Measurements from ENCODE around the gene BANF2. TPM values are rescaled to one million over a fixed set of nuclear protein-coding genes. Genes with fewer than 3 reads are reported as not detected.

The BANF2 gene
- total RNA-seq, 1 donor, result not detected

DNA sequence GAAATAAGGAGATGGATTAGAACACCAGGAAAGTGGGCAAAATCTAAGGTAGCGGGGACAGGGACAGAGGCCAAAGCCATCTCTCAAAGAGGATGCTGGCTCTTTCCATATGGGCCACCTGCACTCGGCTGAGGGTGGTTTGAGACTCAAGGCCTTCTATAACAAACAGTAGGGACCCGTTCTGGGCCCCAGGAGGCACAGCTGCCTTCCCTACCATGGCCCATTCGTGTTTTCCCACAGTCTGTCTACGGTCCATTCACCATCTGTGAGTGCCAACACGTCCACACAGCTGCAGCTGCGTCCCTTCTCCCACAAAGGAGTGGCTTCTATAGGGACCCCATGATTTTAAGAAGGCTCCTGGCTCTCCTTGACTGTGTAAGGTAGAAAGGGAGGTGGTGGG lies 871 bp downstream of the BANF2 start:
- H4K20me1 ChIP-seq (ENCODE audit: insufficient read depth, low read length), result no peaks in the 10 kb centered on the region
- H3K4me2 ChIP-seq (ENCODE audit: insufficient read depth, low read length), result no peak overlapping the region

DNA sequence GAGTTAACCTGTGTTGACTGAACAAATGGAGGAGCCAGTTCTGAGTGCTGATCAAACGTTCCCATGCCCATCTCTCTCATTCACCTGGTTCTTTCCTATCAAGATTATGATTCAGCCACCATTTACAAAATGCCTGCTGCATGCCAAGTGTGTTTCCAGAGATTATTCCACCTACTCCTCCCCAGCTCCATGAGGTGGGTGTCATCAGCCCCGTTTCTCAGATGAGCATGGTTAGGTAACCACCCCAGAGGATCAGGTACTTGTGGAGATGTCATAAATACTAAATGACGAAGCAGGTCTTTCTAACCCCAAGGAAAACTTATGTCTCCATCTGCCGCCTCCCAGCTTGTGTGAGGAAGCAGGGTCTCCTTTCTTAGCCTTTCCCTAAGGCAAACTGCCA lies 2.1 kb downstream of the BANF2 start:
- TF ChIP-seq, protein P1, sequence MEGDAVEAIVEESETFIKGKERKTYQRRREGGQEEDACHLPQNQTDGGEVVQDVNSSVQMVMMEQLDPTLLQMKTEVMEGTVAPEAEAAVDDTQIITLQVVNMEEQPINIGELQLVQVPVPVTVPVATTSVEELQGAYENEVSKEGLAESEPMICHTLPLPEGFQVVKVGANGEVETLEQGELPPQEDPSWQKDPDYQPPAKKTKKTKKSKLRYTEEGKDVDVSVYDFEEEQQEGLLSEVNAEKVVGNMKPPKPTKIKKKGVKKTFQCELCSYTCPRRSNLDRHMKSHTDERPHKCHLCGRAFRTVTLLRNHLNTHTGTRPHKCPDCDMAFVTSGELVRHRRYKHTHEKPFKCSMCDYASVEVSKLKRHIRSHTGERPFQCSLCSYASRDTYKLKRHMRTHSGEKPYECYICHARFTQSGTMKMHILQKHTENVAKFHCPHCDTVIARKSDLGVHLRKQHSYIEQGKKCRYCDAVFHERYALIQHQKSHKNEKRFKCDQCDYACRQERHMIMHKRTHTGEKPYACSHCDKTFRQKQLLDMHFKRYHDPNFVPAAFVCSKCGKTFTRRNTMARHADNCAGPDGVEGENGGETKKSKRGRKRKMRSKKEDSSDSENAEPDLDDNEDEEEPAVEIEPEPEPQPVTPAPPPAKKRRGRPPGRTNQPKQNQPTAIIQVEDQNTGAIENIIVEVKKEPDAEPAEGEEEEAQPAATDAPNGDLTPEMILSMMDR (IDR thresholded peaks at IDR 0.05; ENCODE audit: extremely low read depth, low read depth, low read length), result no peak
- Histone ChIP-seq H2AFZ (ENCODE audit: low read length) (no peak overlapping the region), H3K4me3 (ENCODE audit: insufficient read depth, low read length) (no peak overlapping the region)

More for the DNA sequence above, 871 bp downstream of the BANF2 start:
- TF ChIP-seq, protein P1 (IDR thresholded peaks at IDR 0.05; ENCODE audit: extremely low read depth, low read depth, low read length), result no peak
- Histone ChIP-seq H3K27ac (ENCODE audit: low read depth, low read length) (no peak overlapping the region), H3K79me2 (ENCODE audit: insufficient read depth, low read length) (no peaks in the 10 kb centered on the region), H3K27me3 (ENCODE audit: insufficient read depth, low read length) (peaks cover 3% of the 10 kb centered on the region), H3K36me3 (ENCODE audit: insufficient read depth, low read length) (no peaks in the 10 kb centered on the region), H2AFZ (ENCODE audit: low read length) (no peak overlapping the region), H3K9me3 (ENCODE audit: low read depth, low read length) (no peaks in the 10 kb centered on the region), H3K4me3 (ENCODE audit: insufficient read depth, low read length) (no peak overlapping the region), H3K4me1 (ENCODE audit: insufficient read depth, low read length) (no peaks in the 10 kb centered on the region)
- no peak for DNase-seq (ENCODE audit: insufficient read length, low spot score, missing footprints)

DNA sequence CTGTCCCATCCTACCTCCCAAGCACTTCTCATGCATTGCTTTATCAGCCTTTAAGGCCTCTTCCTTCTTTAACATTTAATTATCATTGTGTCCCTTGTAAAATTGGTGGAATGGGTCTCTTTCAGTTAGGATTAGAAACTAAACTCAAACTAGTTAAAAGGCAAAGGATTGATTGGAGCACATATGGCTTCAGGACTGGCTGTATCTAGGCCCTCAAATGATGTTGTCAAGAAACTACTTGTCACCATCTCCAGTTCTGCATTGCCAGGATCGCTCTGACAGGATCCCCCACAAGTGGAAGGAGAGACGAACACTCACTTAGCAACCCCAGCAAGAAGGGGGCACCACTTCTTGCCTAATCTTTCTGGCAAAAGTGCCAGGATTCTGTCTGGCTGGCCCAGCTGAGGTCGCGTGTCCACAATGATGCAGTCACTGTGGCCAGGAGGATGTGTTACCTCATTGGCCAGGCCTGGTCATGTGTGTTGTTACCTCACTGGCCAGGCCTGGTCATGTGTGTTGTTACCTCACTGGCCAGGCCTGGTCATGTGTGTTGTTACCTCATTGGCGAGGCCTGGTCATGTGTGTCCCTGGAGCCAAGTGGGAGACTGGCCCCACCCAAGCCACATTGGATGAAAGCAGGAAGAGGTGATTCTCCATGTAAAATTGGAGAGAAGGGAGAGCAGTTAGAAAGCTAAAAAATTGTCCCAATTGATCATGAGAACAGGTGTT lies 5.0 kb downstream of the BANF2 start:
- Histone ChIP-seq H3K4me1 (ENCODE audit: insufficient read depth, low read length) (no peaks in the 10 kb centered on the region), H3K4me2 (ENCODE audit: insufficient read depth, low read length) (no peak overlapping the region), H3K79me2 (ENCODE audit: insufficient read depth, low read length) (no peaks in the 10 kb centered on the region), H3K27ac (ENCODE audit: low read depth, low read length) (no peak overlapping the region), H3K4me3 (ENCODE audit: insufficient read depth, low read length) (no peak overlapping the region), H3K36me3 (ENCODE audit: insufficient read depth, low read length) (no peaks in the 10 kb centered on the region), H2AFZ (ENCODE audit: low read length) (no peak overlapping the region), H3K27me3 (ENCODE audit: insufficient read depth, low read length) (no peaks in the 10 kb centered on the region), H4K20me1 (ENCODE audit: insufficient read depth, low read length) (no peaks in the 10 kb centered on the region), H3K9me3 (ENCODE audit: low read depth, low read length) (no peaks in the 10 kb centered on the region)
- TF ChIP-seq, protein P1 (IDR thresholded peaks at IDR 0.05; ENCODE audit: extremely low read depth, low read depth, low read length), result no peak
- no peak for DNase-seq (ENCODE audit: insufficient read length, low spot score, missing footprints)

More for the DNA sequence above, 2.1 kb downstream of the BANF2 start:
- Histone ChIP-seq H3K27ac (ENCODE audit: low read depth, low read length) (no peak overlapping the region), H3K27me3 (ENCODE audit: insufficient read depth, low read length) (peaks cover 2% of the 10 kb centered on the region), H3K36me3 (ENCODE audit: insufficient read depth, low read length) (no peaks in the 10 kb centered on the region), H4K20me1 (ENCODE audit: insufficient read depth, low read length) (no peaks in the 10 kb centered on the region), H3K4me2 (ENCODE audit: insufficient read depth, low read length) (no peak overlapping the region), H3K79me2 (ENCODE audit: insufficient read depth, low read length) (no peaks in the 10 kb centered on the region), H3K9me3 (ENCODE audit: low read depth, low read length) (no peaks in the 10 kb centered on the region), H3K4me1 (ENCODE audit: insufficient read depth, low read length) (no peaks in the 10 kb centered on the region)
- no peak for DNase-seq (ENCODE audit: insufficient read length, low spot score, missing footprints)

DNA sequence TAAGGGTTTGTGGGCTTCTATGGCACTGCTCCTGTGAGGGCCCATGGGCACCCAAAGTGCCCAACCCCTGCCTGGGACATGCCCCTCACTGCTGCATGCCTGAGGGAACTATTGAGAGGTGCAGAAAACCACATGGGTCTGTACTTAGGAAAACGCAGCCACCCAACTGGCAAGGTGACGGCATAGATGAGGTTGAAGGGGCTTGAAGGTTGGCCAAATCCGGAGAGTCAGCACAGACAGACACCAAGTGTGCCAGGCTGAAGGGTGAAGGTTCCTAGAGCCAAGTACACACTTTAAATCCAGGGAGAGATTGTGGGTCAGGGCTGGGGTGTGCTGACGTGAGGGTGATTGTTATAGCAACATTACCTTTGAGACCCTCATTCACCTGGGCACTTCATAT lies 6.2 kb downstream of the BANF2 start:
- Histone ChIP-seq H3K27ac (ENCODE audit: low read depth, low read length) (no peak overlapping the region), H4K20me1 (ENCODE audit: insufficient read depth, low read length) (no peaks in the 10 kb centered on the region), H3K4me2 (ENCODE audit: insufficient read depth, low read length) (no peak overlapping the region), H3K79me2 (ENCODE audit: insufficient read depth, low read length) (no peaks in the 10 kb centered on the region), H3K4me1 (ENCODE audit: insufficient read depth, low read length) (peaks cover 4% of the 10 kb centered on the region), H2AFZ (ENCODE audit: low read length) (no peak overlapping the region), H3K9me3 (ENCODE audit: low read depth, low read length) (no peaks in the 10 kb centered on the region), H3K36me3 (ENCODE audit: insufficient read depth, low read length) (no peaks in the 10 kb centered on the region), H3K27me3 (ENCODE audit: insufficient read depth, low read length) (no peaks in the 10 kb centered on the region), H3K4me3 (ENCODE audit: insufficient read depth, low read length) (no peak overlapping the region)
- TF ChIP-seq, protein P1 (IDR thresholded peaks at IDR 0.05; ENCODE audit: extremely low read depth, low read depth, low read length), result no peak
- no peak for DNase-seq (ENCODE audit: insufficient read length, low spot score, missing footprints)

Data from osteoblast (primary cell).